GM18861 (cell line): ENCODE data around the gene CAMK2B.

Source experiments
- ATAC-seq: cut with Tn5 transposase; IDR thresholded peaks from one replicate; pipeline ENCODE4 v1.9.1; 2021; ENCODE audit not compliant: unreplicated experiment

Gene CAMK2B

GRCh38 chr7:44275957-44276570 lies 49.3 kb downstream of the CAMK2B start:
- ATAC-seq: no peak

GRCh38 chr7:44275146-44275545 lies 50.2 kb downstream of the CAMK2B start:
- ATAC-seq: no peak

- ATAC-seq: no peak
Observed at GRCh38 chr7:44274623-44274975, 50.8 kb downstream of the CAMK2B start.

GRCh38 chr7:44273681-44274622 lies 51.4 kb downstream of the CAMK2B start:
- ATAC-seq: no peak

GRCh38 chr7:44272981-44273380 lies 52.4 kb downstream of the CAMK2B start:
- no peak for ATAC-seq

GRCh38 chr7:44272456-44272855 lies 52.9 kb downstream of the CAMK2B start:
- ATAC-seq: no peak

- ATAC-seq: no peak
Observed at GRCh38 chr7:44269943-44270493, 55.4 kb downstream of the CAMK2B start.

GRCh38 chr7:44269417-44269816 lies 56.0 kb downstream of the CAMK2B start:
- no peak for ATAC-seq

GRCh38 chr7:44268671-44269070 lies 56.7 kb downstream of the CAMK2B start:
- ATAC-seq: no peak

GRCh38 chr7:44267719-44268421 lies 57.5 kb downstream of the CAMK2B start:
- ATAC-seq: no peak

GRCh38 chr7:44267178-44267577 lies 58.2 kb downstream of the CAMK2B start:
- ATAC-seq: no peak

- ATAC-seq: no peak
Observed at GRCh38 chr7:44266526-44266925, 58.9 kb downstream of the CAMK2B start.

- no peak for ATAC-seq
Observed at GRCh38 chr7:44265728-44266127, 59.7 kb downstream of the CAMK2B start.

- no peak for ATAC-seq
Observed at GRCh38 chr7:44264221-44264931, 61.0 kb downstream of the CAMK2B start.

- ATAC-seq: no peak
Observed at GRCh38 chr7:44263326-44264082, 61.9 kb downstream of the CAMK2B start.

GRCh38 chr7:44262031-44262430 lies 63.4 kb downstream of the CAMK2B start:
- no peak for ATAC-seq

GRCh38 chr7:44261240-44261639 lies 64.2 kb downstream of the CAMK2B start:
- ATAC-seq: no peak

GRCh38 chr7:44259547-44260457 lies 65.6 kb downstream of the CAMK2B start:
- no peak for ATAC-seq
